Muscle of back (tissue), 11 donors: Measurements from ENCODE around the gene STAG1. TPM values are rescaled to one million over a fixed set of nuclear protein-coding genes. Genes with fewer than 3 reads are reported as not detected.
A peak's percentile ranks its signal among the peaks of the same experiment; 100 is the strongest.
"Not testable (repeated sequence)": the region's sequence is repeated elsewhere in the genome, so short reads cannot be mapped to it uniquely, and the experiment has no call there.

Source experiments
- DNase-seq, 3 donors: peaks; one replicate each; pipeline versions ENCODE4 v3.0.0 to v3.0.0-alpha.2; 2013
- polyA plus RNA-seq, 10 donors: library from polyadenylated mRNA; unstranded; fragments of 120-200 nt; gene quantifications; one replicate each; pipeline ENCODE4 v1.2.1, GENCODE V29; 2013; ENCODE audit not compliant: insufficient read length in 10 of 10

The STAG1 gene
- polyA plus RNA-seq, 10 donors: 27.3 to 42.6 (median 35.2) TPM

DNA sequence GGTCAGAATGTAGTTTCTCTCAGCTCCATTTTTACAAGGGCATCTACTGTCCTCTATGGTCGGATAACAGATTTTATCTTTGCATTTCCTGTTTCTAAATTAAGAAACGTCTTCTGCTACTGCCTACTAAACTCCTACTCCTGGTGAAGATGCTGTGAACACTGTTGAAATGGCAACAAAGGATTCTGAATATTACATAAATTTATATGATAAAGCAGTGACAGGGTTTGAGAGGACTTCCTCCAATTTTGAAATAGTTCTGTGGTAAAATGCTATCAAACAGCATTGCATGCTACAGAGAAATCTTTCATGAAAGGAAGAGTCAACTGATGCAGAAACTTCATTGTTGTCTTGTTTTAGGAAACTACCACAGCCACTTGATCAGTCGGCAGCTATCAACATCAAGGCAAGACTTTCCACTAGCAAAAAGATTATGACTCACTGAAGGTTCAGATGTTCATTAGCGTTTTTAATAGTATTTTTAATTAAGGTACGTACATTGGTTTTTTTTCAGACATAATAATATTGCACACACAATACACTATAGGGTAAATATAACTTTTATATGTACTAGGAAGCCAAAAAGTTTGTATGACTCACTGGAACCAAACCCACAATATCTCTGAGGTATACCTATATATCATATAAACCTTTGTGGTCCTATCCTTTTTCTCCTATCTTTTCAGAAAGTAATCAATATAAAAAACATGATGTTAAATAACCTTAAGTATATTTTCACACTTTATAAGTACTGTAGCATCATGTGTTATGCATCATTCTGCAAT is 156.1 kb downstream of the STAG1 start:
- DNase-seq: no peak

DNA sequence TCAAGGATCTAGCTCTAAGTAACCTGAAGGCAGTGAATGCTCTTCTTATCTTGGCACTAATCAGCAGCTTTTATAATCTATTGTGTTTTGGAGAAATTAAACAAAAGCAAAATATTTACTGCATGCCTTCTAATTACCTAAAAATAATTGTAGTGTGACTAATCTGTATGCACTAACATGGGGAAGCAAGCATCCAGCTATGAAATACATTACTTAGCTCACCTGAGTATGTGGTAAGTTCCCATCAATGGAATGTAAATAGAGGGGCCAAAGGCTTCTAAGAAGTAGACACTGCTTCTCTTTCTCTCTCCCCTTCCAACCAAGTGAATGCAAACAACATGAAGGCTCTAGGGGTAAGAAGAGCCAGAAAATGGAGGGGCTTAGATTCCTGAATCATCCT is 165.6 kb downstream of the STAG1 start:
- no peak for DNase-seq

DNA sequence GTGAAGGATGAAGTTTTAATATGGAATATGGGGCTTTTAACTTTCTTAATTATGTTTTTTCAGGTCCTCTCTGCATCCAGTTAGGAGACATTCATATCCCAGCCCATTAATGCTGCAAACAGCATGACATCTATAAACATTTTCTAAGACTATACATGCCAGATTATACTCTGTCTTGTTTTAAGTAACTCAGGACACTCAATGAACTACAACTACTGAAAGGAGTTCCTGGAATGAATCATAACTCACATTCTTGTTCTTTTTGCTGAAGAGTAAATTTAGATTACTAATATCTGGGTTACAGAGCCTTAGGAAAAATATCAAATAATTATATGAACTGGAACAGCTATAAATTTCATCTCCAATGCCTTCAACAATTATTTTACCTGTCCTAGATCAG is 167.4 kb downstream of the STAG1 start:
- no peak for DNase-seq

DNA sequence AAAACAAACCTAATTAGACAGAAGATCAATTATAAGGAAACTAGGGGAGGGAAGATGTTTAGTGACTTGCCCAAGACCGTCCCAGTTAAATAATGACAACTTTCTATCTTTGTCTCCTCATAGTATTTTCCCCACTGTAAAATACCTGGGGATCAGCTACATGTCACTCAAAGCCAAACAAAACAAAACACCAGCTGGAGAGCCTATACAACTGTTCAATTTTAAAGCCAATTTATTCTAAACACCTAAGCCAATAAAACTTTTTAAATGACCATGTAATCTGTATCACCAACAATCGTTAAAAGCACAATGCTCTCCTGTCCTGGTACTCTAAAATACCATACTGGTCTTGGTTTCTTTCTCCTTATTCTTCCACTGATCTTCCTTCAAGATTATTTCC is 168.4 kb downstream of the STAG1 start:
- DNase-seq: no peak

DNA sequence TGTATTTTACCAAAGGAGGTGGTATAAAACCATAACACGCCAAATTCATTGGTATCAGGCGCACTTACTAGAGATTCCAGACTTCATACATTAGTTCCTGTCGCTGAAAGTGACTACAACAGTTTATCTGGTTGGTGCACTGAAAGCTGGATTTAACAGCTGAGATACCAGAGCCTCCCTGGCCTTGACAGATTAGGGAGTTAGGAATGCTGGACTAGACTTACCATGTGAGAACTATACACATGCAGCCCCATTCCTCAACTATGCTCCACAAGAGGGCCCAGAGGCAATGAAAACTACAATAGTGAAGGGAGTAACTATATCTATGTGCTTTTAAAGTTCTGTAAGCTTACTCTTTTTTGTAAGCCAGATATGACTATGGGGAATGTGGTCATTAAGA is 174.4 kb downstream of the STAG1 start:
- DNase-seq: no peak

DNA sequence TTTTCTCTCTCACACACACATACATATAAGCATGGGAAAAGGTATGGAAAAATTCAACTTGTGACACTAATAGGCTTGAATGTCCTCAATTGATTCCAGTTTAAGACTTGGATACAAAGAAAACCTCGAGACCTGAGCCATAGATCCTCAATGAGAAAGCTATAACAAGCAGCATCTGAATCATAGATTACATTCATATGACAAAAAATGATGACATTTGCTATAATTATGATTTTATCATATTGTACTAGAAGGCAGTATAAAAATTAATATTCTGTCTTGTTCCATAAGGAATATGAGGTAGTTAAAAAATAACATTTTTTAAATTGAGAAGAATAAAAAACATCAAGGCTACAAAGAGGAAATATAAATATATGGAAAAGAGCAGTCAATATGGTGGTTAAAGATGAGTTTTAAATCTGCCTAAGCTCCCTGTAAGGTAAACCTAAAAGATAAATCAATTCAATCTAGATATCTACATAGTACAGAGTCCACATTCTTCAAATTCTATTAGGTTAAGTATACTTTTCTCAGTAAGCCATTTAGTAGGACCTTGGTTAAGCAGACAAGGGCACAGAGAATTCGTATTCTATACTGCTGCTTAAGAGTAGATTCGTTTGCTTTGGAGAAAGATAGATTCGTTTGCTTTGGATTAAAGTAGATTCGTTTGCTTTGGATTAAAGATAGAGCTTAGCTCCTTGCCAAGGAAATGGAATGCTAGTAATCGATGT is 175.7 kb downstream of the STAG1 start:
- DNase-seq: no peak

DNA sequence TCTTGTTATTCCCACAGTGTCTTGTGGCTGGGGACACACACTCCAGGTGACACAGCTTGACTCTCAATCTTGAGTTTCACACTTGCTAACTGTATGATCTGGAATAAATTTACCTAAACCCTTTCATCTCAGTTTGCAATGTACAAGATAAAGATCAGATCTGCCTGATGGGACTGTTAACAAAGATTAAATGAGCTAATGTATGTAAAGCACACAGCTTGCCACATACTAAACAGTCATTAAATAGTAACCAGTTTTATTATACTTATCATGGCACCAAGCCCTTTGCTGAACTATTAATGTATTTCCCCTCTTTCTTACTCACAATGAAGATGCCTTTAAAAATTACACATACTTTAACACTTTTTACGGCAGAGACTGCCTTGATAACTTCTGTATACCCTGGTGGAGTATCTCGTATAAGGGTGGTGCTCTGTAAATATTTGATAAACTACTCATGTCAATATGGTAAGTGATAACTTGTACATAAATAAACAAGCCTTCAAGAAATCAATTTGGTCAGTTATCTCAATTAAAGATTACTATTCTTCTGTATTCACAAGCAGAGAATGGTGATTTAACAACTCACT is 184.5 kb downstream of the STAG1 start:
- DNase-seq: no peak

DNA sequence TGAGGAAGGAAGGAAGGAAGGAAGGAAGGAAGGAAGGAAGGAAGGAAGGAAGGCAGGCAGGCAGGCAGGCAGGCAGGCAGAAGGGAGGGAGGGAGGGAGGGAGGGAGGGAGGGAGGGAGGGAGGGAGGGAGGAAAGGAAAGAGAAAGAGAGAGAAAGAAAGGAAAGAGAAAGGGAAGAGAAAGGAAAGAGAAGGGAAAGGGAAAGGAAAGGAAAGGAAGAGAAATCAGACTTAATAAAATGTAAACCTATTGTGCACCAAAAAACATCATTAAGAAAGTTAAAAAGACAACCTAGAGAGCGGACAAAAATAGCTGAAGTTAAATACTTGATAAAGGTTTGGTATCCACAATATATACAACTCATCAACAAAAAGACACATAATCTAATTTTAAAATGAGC is 187.2 kb downstream of the STAG1 start:
- DNase-seq: not testable (repeated sequence)

DNA sequence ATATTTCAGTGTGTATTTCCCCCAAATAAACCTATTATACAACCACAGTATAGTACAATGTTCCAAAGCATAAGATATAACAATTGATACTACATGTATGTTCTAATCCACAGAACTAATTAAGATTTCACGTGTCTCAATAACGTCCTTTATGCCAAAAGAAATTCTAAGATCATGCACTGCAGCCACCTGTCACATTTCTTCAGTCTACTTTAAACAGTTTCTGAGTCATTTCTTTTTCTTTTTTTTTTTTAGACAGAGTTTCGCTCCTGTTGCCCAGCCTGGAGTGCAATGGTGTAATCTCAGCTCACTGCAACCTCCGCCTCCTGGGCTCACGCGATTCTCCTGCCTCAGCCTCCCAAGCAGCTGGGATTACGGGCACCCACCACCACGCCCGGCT is 190.2 kb downstream of the STAG1 start:
- no peak for DNase-seq

DNA sequence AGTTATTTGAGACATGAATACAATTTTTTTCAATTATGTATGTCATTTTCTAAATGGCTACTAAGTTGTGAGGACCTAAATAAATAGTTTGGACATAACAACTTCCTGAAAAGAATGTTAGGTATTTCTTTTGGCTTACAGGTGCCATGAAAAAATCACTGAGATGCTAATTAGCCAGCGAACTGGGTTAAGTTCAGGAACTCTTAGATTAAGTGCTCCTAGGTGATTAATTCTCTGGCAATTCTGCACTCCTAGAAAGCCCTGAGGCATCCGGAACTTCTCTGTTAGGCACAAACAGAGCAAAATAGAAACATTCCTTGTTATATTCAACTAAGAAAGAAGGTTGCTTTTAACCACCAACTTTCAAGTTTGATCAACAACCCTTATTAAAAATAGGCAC is 192.3 kb downstream of the STAG1 start:
- no peak for DNase-seq

DNA sequence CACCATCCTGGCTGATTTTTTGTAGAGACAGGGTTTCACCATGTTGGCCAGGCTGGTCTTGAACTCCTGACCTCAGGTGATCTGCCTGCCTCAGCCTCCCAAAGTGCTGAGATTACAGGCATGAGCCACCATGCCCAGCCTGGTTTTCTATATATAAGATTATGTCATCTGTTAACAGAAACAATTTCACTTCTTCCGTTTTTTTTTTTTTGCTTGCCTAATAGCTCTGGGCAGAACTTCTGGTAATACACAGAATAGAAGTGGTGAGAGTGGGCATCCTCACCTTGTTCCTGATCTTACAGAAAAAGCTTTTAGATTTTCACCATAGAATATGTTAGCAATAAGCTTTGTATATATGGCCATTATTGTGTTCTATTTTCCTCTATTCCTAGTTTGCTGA is 202.7 kb downstream of the STAG1 start:
- DNase-seq: not testable (repeated sequence)

DNA sequence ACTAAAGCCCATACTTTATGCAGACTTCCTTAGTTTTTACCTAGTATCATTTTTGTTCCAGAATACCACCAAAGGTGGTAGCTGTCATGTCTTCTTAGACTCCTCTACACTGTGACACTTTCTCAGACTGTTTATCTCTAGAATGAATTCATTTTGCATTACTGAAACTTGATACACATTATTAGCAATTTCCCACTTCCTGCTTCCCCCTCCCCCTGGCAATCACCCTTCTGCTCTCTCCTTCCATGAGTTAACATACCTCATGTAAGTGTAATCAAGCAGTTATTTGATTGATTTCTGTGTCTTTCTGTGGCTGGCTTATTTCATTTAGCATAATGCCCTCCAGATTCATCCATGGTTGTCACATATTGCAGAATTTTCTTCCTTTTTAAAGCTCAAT is 204.9 kb downstream of the STAG1 start:
- DNase-seq: peak in 1 of 3 donors; percentile 25

DNA sequence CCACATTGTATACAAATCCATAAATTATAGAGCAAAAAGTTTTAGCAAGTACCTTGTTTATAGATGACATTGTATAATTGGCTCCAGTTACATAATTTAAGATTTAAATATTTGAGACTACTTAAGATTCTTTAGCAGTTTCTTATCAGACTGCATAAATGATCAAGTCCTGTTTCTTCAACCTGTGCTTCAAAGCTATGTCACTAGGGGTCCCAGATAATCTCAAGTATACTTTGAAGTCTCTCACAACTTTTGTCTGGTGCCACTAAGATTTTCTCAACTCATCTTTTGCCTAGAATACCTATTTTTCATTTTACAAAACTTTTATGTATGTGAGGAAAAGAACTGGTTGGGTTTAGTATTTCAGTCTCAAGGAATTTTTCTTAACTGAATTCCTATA is 205.5 kb downstream of the STAG1 start:
- DNase-seq: no peak

DNA sequence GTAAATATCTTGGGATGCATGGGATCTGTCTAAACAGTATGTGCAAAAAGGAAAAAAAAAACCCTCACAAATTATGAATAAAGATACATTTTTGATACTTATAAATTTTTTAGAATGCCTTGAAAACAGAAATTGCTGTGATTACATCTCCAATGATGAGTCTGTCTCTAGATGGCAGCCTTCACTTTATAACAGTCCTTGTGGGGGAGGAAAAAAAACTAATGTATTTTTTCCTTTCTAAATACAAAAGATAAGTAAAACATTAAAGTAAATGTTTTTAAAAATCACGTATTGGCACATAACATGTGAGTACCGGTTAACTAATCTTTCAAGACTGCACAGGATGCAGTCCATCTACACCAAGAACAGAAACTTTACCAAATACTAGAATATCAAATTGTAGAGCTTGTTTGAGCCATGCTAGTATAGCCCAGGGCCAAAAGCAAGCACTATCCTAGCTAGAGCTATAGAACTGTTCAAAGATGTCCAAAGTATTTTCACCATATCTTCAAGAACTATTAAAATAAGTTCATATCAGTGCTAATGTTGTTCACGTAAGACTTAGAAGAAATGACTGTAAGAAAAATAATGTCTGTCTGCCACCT is 206.4 kb downstream of the STAG1 start:
- DNase-seq: peak; percentile 3 to 15 (median 7)

DNA sequence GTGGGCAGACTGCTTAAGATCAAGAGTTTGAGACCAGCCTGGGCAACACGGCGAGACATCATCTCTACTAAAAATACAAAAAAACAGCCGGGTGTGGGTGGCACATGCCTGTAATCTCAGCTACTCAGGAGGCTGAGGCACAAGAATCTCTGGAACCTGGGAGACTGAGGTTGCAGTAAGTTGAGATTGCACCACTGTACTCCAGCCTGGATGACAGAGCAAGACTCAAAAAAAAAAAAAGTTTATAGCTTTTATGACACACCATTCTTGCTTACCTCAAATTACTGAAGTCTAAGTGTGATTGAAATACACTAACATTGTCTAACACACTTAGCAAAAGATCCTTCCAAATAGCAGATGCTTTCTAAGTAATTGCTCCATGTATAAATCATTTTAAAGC is 207.6 kb downstream of the STAG1 start:
- no peak for DNase-seq

DNA sequence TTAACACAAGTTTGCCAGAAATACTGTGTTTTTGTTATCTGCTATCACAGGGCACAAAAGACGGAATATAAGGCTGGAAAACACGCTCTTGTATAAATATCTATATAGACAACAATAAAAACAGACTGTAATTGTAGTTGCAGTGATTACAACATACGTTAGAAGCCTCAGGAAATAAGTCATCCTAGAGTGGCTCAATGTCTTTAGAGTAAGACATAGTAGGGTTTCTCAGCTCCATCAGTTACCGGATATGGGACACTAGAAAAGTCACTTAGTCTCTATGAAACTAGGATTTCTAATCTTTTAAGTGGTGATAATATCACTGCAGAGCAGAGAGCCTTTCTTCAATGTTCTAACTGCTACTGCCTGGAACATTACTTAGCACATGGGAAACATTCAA is 208.8 kb downstream of the STAG1 start:
- DNase-seq: no peak

DNA sequence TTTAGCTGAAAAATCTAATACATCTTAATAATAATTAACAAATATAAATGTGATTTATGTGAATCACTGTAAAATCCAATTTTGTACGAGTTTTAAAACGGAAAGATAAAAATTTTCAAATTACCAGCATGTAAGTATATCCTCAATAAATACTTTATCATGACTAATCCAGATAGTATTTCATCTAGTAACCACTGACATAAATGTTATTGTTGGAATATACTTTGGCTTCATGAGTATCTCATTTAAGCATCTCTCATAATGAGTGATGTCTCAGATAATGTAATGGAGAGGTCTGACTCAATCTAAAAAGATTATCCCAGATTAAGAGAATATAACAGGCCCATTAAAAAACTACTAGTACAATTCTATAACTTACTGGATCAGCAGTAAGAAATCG is 216.3 kb downstream of the STAG1 start:
- peak in 1 of 3 donors; percentile 12 for DNase-seq

DNA sequence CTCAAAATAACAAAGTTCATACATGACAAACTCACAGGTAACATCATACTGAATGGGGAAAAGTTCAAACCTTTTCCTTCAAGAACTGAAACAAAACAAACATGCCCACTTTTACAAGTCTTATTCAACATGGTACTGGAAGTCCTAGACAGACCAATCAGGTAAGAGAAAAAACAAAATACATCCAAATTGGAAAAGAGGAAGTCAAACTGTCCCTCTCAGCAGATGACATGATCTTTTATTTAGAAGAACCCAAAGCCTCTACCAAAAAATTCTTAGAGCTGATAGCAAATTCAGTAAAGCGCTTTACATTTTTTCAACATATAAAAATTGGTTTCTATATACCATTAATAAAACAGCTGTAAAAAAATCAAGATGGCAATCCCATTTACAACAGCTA is 219.4 kb downstream of the STAG1 start:
- no peak for DNase-seq

DNA sequence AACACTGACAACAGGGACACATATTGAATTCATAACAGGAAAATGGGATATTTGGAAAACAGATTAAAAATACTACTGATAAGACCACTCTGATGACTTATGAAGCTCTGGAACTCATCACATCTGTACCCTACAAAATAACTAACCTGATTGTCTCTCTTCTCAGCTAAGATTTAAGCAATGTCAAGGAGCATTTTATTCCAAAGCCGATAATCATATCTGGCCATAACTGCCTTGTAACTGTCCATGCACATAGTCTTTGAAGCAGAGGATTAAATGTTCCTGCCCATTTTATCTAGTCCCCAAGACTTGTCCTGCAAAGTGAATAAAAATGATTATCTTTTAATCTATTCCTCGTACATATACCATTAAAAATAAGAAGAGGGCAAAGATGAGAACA is 234.1 kb downstream of the STAG1 start:
- no peak for DNase-seq

DNA sequence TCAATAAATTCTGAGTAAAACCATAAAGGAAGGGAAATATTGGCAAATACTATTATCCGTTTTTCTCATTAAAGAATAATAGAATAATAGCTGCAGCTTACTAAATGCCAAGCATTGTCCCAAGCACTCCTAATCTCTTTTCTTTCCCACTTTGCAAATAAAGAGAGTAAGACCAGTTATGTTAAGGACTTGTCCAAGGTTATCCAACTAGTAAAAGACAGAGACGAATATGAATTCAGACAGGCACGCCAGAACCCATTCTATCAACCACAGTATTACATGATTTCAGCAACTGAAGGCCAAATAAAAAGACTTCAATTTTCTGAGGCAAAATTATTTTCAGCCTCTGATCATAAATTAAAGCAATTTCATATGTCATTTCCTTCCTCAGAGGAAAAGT is 235.5 kb downstream of the STAG1 start:
- DNase-seq: no peak

DNA sequence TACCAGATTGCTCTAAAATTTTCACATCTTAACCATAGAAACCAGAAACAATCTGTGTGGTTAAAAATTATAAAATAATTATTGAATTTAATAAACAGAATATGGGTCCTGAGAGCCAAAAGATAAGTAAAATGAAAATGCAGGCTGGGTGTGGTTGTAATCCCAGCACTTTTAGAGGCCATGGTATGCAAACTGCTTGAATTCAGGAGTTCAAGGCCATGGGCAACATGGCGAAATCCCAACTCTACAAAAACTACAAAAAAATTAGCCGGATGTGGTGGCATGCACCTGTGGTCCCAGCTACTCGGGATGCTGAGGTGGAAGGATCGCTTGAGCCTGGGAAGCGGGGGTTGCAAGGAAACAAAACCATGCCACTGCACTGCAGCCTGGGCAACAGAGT is 236.1 kb downstream of the STAG1 start:
- no peak for DNase-seq

DNA sequence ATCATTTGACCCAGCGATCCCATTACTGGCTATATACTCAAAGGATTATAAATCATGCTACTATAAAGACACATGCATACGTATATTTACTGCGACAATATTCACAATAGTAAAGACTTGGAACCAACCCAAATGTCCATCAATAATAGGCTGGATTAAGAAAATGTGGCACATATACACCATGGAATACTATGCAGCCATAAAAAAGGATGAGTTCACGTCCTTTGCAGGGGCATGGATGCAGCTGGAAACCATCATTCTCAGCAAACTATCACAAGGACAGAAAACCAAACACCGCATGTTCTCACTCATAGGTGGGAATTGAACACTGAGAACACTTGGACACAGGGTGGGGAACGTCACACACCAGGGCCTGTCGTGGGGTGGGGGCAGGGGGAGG is 237.6 kb downstream of the STAG1 start:
- not testable (repeated sequence) for DNase-seq

DNA sequence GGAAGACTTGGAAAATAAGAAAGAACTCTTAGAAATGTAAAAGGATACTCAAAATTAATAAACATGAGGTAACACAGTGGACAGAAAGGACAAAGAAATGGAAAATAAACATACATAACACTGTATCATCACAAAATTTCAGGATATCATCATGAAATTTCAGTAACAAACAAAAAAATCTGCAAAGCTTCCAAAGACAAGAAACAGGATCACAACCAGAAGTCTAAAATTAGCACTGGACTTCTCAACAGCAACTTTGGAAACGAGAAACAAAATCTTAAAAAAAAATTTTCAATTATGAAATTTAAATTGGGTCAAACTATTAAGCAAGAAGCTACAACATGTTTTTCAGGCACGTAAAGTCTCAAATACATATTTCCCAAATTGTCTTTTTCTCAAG is 238.8 kb downstream of the STAG1 start:
- no peak for DNase-seq
